Raji (cell line): ENCODE data around the gene RERE.

Experiments used
- POLR2A ChIP-seq: IDR thresholded peaks from 2 replicates; pipeline ENCODE4 v1.6.1; 2011; ENCODE audit warnings: low read depth, low read length, control low read depth; ENCODE audit not compliant: insufficient read depth

RERE gene

GRCh38 chr1:8363767-8364301 is 453.6 kb downstream of the RERE start:
- no peak for TF ChIP-seq POLR2A

- TF ChIP-seq POLR2A: no peak
Measured at GRCh38 chr1:8363186-8363766, 454.2 kb downstream of the RERE start.

- TF ChIP-seq POLR2A: no peak
Measured at GRCh38 chr1:8362701-8363101, 454.7 kb downstream of the RERE start.

GRCh38 chr1:8361198-8361849 is 456.1 kb downstream of the RERE start:
- no peak for TF ChIP-seq POLR2A

GRCh38 chr1:8360493-8361197 is 456.8 kb downstream of the RERE start:
- TF ChIP-seq POLR2A: no peak

GRCh38 chr1:8359617-8360481 is 457.6 kb downstream of the RERE start:
- no peak for TF ChIP-seq POLR2A

- no peak for TF ChIP-seq POLR2A
Measured at GRCh38 chr1:8358897-8359616, 458.4 kb downstream of the RERE start.

- no peak for TF ChIP-seq POLR2A
Measured at GRCh38 chr1:8358241-8358896, 459.1 kb downstream of the RERE start.

GRCh38 chr1:8357329-8358101 is 459.9 kb downstream of the RERE start:
- no peak for TF ChIP-seq POLR2A

GRCh38 chr1:8356256-8357209 is 460.9 kb downstream of the RERE start:
- no peak for TF ChIP-seq POLR2A

- no peak for TF ChIP-seq POLR2A
Measured at GRCh38 chr1:8355439-8356255, 461.8 kb downstream of the RERE start.
